Measurements from ENCODE around the gene TBC1D2. TPM values are rescaled to one million over a fixed set of nuclear protein-coding genes. Genes with fewer than 3 reads are reported as not detected.

Gene TBC1D2
- total RNA-seq, 1 donor: 78.6 TPM

DNA sequence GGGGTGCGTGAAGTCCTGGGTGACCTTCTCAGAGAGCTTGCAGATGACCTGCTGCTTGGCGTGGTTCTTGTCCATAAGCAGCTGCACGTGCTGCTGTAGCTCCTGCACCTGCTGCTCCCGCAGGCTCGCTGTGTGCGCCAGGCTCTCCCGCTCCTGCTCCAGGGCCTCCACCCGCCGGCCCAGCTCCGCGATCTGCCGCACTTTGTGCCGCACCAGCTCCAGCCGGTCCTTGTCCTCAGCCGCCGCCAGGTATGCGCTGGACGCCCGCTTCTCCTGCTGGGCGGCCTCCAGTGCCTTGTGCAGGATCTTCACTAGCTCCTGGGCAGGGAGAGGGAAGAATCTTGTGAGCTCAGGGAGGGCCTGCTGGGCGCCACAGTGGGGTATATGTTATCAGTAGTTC, 34.5 kb downstream of the TBC1D2 start:
- TF ChIP-seq, protein P1, sequence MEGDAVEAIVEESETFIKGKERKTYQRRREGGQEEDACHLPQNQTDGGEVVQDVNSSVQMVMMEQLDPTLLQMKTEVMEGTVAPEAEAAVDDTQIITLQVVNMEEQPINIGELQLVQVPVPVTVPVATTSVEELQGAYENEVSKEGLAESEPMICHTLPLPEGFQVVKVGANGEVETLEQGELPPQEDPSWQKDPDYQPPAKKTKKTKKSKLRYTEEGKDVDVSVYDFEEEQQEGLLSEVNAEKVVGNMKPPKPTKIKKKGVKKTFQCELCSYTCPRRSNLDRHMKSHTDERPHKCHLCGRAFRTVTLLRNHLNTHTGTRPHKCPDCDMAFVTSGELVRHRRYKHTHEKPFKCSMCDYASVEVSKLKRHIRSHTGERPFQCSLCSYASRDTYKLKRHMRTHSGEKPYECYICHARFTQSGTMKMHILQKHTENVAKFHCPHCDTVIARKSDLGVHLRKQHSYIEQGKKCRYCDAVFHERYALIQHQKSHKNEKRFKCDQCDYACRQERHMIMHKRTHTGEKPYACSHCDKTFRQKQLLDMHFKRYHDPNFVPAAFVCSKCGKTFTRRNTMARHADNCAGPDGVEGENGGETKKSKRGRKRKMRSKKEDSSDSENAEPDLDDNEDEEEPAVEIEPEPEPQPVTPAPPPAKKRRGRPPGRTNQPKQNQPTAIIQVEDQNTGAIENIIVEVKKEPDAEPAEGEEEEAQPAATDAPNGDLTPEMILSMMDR (IDR thresholded peaks at IDR 0.05; ENCODE audit: insufficient read depth, low read depth, low read length): no peak
- no peak for DNase-seq (ENCODE audit: low read depth)
- H3K4me3 ChIP-seq (ENCODE audit: low read depth, low read length): no peak overlapping the region

DNA sequence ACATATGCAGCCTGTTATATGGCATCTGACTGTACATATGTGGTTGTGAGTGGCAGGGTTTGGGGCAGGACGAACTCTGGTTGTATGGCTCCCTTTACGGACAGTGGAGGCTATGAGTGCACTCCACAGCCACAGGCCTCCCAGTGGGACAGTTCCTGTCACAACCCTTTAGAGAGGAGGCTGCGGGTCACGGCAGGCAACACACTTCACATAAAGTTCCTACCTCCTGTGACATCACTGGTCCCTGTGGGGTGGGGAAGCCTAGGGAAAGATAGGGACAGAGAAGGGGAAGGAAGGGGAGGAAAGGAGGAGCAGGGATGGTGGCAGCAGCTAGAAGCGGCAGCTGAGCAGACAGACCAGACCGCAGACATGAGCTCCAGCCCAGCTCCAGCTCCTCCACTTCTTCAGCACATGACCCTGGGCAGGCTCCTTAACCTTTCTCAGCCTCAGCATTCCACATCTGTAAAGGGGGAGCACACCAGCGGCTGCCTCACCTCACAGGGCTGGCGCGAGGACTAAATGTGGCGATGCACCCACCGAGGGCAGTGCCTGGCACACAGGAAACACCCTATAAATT, 35.6 kb downstream of the TBC1D2 start:
- no peak for DNase-seq (ENCODE audit: low read depth)
- no peak overlapping the region for H3K4me3 ChIP-seq (ENCODE audit: low read depth, low read length)
- TF ChIP-seq, protein P1 (IDR thresholded peaks at IDR 0.05; ENCODE audit: insufficient read depth, low read depth, low read length): no peak

DNA sequence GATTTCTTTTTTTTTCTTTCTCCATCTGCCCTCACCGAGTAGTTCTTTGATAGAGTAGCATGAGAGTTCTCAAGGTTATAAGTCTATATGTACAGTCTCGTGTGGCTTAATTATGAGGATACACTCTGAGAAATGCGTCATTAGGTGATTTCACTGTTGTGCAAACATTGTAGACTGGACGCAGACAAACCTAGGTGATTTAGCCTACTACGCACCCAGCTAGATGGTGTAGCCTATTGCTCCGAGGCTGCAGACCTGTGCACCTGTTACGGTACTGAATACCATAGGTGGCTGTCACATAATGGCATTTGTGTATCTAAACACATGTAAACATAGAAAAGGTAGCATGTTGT, 36.1 kb downstream of the TBC1D2 start:
- DNase-seq (ENCODE audit: low read depth): no peak
- TF ChIP-seq, protein P1 (IDR thresholded peaks at IDR 0.05; ENCODE audit: insufficient read depth, low read depth, low read length): no peak
- H3K4me3 ChIP-seq (ENCODE audit: low read depth, low read length): no peak overlapping the region

DNA sequence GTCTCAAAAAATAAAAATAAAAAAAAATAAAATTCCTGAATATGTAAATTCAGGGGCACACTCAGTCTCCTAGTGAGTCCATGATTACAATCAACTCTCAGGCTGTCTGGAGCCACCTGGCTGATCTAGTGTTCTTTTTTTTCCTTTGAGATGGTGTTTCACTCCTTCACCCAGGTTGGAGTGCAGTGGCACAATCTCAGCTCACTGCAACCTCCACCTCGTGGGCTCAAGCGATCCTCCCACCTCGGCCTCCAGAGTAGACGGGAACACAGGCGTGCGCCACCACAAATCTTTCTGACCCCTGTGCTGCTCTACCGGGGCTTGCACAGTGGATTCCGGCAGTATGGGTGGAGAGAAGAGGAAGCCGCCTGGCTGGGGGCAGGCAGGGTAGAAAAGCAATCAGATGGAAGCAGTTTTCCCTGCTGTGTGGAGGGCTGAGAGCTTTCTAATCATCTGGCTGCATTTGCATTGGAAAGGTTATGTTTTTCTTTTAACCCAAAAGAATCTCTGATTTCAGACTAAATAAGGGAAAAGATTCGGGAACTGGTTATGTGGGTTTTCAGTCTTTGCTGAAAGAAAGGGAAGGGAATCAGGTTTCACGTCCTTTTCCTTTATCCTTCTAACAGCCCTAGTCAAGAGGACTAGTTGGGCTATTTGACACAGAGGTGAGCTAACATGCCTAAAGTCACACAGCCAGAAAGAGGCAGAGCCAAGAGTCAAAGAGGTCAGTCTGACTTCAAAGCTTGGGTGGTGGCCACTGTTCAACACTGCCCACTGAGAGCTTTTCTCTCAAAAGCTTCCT, 36.7 kb downstream of the TBC1D2 start:
- TF ChIP-seq, protein P1 (IDR thresholded peaks at IDR 0.05; ENCODE audit: insufficient read depth, low read depth, low read length): no peak
- DNase-seq (ENCODE audit: low read depth): no peak

DNA sequence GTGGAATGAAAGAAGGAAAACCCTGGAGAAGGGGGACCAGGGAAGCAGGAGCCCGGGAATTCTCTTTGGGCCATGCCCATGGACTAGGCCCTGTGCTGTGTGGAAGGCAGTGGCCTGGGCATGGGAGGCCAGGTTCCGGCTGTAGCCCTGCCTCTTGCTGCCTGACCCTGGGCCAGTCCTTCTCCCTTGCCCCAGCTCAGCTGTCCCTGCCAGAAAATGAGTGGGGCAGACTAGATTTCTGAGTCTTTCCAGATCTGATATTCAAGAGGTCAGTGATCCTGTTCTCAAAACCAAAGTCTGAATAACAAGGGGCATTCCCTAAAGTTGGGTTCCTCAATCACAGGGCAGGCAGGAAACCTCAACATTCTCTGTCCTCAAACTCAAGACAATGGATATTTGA, 38.2 kb downstream of the TBC1D2 start:
- H3K4me3 ChIP-seq (ENCODE audit: low read depth, low read length): no peak overlapping the region
- DNase-seq (ENCODE audit: low read depth): no peak
- TF ChIP-seq, protein P1 (IDR thresholded peaks at IDR 0.05; ENCODE audit: insufficient read depth, low read depth, low read length): no peak

More for the DNA sequence above, 36.7 kb downstream of the TBC1D2 start:
- H3K4me3 ChIP-seq (ENCODE audit: low read depth, low read length): no peak overlapping the region

DNA sequence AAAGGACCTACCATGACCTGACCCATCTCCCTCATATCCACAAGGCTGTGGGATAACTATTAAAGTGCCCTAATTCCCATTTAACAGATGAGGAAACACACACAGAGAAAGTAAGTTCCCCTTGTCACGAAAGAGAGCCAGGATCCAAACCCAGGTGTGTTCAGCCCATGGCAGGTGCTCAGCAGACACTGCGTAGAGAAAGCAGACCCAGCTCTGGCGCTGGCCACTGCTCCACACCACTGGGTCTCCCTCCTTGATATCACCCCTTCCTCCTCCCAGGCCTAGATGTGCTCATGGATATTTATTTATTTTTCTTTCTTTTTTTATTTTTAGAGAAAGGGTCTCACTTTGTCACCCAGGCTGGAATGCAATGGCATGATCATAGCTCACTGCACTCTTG, 39.1 kb downstream of the TBC1D2 start:
- DNase-seq (ENCODE audit: low read depth): no peak
- no peak overlapping the region for H3K4me3 ChIP-seq (ENCODE audit: low read depth, low read length)
- TF ChIP-seq, protein P1 (IDR thresholded peaks at IDR 0.05; ENCODE audit: insufficient read depth, low read depth, low read length): no peak
